Measurements from ENCODE around the gene SRPK2.
A peak's percentile ranks its signal among the peaks of the same experiment; 100 is the strongest.
"Not testable (repeated sequence)": the region's sequence is repeated elsewhere in the genome, so short reads cannot be mapped to it uniquely, and the experiment has no call there.

The SRPK2 gene

DNA sequence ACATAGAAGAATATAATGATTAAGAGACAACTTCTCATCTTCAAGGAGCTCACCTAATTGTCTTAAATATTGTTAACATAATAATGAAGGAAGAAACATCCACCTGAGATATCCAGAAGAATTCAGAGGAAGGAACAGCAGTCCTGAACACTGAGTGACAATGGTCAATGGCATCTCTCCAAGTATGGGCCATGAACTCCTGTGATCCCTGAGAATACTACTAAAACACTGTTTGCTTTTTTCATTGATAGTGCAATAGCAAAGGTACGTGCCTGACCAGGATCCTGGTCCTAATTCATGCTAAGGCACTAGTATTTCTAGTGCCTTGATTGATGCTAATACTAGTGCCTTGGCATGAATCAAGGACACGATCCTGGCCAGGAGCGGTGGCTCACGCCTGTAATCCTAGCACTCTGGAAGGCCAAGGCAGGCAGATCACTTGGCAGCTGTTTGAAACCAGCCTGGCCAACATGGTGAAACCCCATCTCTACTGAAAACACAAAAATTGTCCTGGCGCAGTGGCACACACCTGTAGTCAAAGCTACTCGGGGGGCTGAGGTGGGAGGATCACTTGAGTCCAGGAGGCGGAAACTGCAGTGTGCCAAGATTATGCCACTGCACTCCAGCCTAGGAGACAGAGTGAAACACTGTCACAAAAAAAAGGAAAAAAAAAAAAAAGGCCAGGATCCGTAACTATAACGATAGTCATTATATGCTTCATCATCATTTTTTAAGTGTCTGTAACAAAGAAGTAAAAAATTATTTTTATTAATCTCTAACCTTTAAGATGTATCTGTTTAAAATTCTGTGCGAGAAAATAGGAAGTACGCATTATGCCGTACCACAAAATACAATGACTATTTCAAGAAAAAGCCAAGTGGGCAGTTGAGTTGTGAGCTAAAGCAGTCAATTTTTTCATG, 49.1 kb downstream of the SRPK2 start:
- H3K4me1 ChIP-seq, result no peaks in the 10 kb centered on the region
- TF ChIP-seq, protein P1, sequence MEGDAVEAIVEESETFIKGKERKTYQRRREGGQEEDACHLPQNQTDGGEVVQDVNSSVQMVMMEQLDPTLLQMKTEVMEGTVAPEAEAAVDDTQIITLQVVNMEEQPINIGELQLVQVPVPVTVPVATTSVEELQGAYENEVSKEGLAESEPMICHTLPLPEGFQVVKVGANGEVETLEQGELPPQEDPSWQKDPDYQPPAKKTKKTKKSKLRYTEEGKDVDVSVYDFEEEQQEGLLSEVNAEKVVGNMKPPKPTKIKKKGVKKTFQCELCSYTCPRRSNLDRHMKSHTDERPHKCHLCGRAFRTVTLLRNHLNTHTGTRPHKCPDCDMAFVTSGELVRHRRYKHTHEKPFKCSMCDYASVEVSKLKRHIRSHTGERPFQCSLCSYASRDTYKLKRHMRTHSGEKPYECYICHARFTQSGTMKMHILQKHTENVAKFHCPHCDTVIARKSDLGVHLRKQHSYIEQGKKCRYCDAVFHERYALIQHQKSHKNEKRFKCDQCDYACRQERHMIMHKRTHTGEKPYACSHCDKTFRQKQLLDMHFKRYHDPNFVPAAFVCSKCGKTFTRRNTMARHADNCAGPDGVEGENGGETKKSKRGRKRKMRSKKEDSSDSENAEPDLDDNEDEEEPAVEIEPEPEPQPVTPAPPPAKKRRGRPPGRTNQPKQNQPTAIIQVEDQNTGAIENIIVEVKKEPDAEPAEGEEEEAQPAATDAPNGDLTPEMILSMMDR (IDR thresholded peaks at IDR 0.05), result no peak
- H3K4me2 ChIP-seq (ENCODE audit: low read length), result no peak overlapping the region
- no peak overlapping the region for H3K27ac ChIP-seq
- H3K27me3 ChIP-seq (ENCODE audit: control insufficient read depth, insufficient read depth, low read length), result no peaks in the 10 kb centered on the region
- H3K9me3 ChIP-seq (ENCODE audit: control insufficient read depth, low read length), result no peaks in the 10 kb centered on the region
- H3K9ac ChIP-seq, result no peak overlapping the region
- H3K79me2 ChIP-seq, result no peaks in the 10 kb centered on the region
- H2AFZ ChIP-seq, result no peak overlapping the region
- no peak overlapping the region for H3K4me3 ChIP-seq (ENCODE audit: low read depth, low read length)
- no peaks in the 10 kb centered on the region for H3K36me3 ChIP-seq (ENCODE audit: control insufficient read depth, insufficient read depth, low read length)

DNA sequence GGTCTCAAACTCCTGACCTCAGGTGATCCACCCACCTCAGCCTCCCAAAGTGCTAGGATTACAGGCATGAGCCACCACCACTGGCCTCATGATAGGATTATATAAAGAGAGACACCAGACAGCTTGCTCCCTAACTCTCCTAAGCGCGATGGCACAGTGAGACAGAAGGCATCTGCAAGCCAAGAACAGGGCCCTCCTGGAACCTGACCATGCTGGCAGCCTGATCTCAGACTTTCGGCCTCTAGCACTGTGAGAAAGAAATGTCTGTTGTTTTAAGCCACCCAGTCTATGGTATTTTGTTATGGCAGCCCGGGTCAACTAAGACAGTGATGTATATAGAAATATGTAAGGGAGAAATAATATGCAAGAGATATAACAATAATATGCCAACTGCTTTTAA, 51.2 kb downstream of the SRPK2 start:
- H3K36me3 ChIP-seq (ENCODE audit: control insufficient read depth, insufficient read depth, low read length), result no peaks in the 10 kb centered on the region
- no peak overlapping the region for H3K4me3 ChIP-seq (ENCODE audit: low read depth, low read length)
- no peaks in the 10 kb centered on the region for H3K27me3 ChIP-seq (ENCODE audit: control insufficient read depth, insufficient read depth, low read length)
- H2AFZ ChIP-seq, result no peak overlapping the region
- H3K9me3 ChIP-seq (ENCODE audit: control insufficient read depth, low read length), result no peaks in the 10 kb centered on the region
- no peak overlapping the region for H3K27ac ChIP-seq
- H3K4me1 ChIP-seq, result no peaks in the 10 kb centered on the region
- H3K9ac ChIP-seq, result no peak overlapping the region
- TF ChIP-seq, protein P1 (IDR thresholded peaks at IDR 0.05), result no peak
- H3K4me2 ChIP-seq (ENCODE audit: low read length), result no peak overlapping the region
- H3K79me2 ChIP-seq, result peaks cover 11% of the 10 kb centered on the region

DNA sequence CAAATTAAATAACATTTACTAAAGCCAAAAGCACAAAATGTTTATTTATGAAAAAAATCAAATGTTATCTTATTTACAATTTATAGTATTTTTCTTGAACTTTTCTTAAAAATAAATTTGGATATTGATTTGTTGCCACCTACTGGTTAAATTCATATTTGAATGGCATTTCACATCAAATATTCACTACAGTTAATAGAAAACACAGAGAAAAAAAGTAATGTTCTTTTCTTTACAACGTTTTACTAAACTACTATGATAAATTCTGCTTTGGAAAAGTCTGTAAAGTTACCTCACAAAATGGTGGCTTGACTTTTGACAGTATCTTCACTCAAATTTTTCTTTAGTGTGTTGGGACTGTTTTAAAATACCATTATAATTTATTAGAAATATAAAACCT, 52.7 kb downstream of the SRPK2 start:
- Histone ChIP-seq H3K79me2 (peaks cover 11% of the 10 kb centered on the region), H3K4me1 (no peaks in the 10 kb centered on the region), H3K4me3 (ENCODE audit: low read depth, low read length) (no peak overlapping the region), H3K27me3 (ENCODE audit: control insufficient read depth, insufficient read depth, low read length) (no peaks in the 10 kb centered on the region), H3K9me3 (ENCODE audit: control insufficient read depth, low read length) (no peaks in the 10 kb centered on the region), H2AFZ (no peak overlapping the region), H3K36me3 (ENCODE audit: control insufficient read depth, insufficient read depth, low read length) (no peaks in the 10 kb centered on the region), H3K27ac (no peak overlapping the region), H3K4me2 (ENCODE audit: low read length) (no peak overlapping the region), H3K9ac (no peak overlapping the region)
- TF ChIP-seq, protein P1 (IDR thresholded peaks at IDR 0.05), result peak; percentile 33

DNA sequence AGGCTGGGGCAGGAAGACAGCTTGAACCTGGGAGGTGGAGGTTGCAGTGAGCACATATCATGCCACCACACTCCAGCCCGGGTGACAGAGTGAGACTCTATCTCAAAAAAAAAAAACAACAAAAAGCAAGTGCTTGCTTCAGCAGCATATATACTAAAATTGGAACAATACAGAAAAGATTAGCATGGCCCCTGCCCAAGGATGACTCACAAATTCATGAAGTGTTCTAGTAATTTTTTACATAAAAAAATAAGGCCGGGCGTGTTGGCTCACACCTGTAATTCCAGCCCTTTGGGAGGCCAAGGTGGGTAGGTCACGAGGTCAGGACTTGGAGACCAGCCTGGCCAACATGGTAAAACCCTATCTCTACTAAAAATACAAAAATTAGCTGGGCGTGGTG, 56.1 kb downstream of the SRPK2 start:
- H3K36me3 ChIP-seq (ENCODE audit: control insufficient read depth, insufficient read depth, low read length); H3K27ac ChIP-seq; H3K4me2 ChIP-seq (ENCODE audit: low read length); H3K4me3 ChIP-seq (ENCODE audit: low read depth, low read length); H3K9me3 ChIP-seq (ENCODE audit: control insufficient read depth, low read length); H3K4me1 ChIP-seq; H3K9ac ChIP-seq; H3K27me3 ChIP-seq (ENCODE audit: control insufficient read depth, insufficient read depth, low read length); H2AFZ ChIP-seq: not testable (repeated sequence)
- peaks cover 35% of the 10 kb centered on the region for H3K79me2 ChIP-seq

DNA sequence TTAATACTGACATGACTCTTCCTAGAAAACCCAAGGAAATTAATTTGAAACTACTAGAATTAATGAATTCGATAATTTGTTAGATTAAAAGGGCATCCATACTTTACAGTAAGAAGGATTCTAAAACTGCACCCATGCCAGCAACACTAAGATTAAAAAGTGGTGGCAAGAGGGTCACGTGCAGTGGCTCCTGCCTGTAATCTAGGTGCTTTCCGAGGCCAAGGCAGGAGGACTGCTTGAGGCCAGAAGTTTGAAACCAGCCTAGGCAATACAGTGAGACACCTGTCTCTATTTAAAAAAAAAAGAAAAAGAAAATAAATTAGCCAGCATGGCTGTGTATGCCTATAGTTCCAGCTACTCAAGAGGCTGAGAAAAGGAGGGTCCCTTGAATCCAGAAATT, 58.2 kb downstream of the SRPK2 start:
- Histone ChIP-seq H3K4me3 (ENCODE audit: low read depth, low read length) (no peak overlapping the region), H3K4me2 (ENCODE audit: low read length) (no peak overlapping the region), H3K4me1 (no peaks in the 10 kb centered on the region), H3K9me3 (ENCODE audit: control insufficient read depth, low read length) (no peaks in the 10 kb centered on the region), H3K27me3 (ENCODE audit: control insufficient read depth, insufficient read depth, low read length) (no peaks in the 10 kb centered on the region), H2AFZ (no peak overlapping the region), H3K36me3 (ENCODE audit: control insufficient read depth, insufficient read depth, low read length) (no peaks in the 10 kb centered on the region), H3K79me2 (peaks cover 39% of the 10 kb centered on the region), H3K9ac (no peak overlapping the region), H3K27ac (no peak overlapping the region)
- TF ChIP-seq, protein P1 (IDR thresholded peaks at IDR 0.05), result no peak
